H7 (cell line): Measurements from ENCODE around the gene AICDA. TPM values are rescaled to one million over a fixed set of nuclear protein-coding genes. Genes with fewer than 3 reads are reported as not detected.
A peak's percentile ranks its signal among the peaks of the same experiment; 100 is the strongest.
"Not testable (repeated sequence)": the region's sequence is repeated elsewhere in the genome, so short reads cannot be mapped to it uniquely, and the experiment has no call there.

Experiments used
- DNase-seq: peaks from one replicate; pipeline ENCODE4 v3.0.0; 2012
- H3K27me3 ChIP-seq: 2 replicates; pipeline ENCODE4 v1.6.0; 2011; ENCODE audit warnings: mild to moderate bottlenecking, low read length; ENCODE audit not compliant: control insufficient read depth, insufficient read depth
- H3K36me3 ChIP-seq: replicated peaks from 2 replicates; pipeline ENCODE4 v1.5.1; 2011; ENCODE audit warnings: low read length; ENCODE audit not compliant: control insufficient read depth, insufficient read depth
- H3K4me3 ChIP-seq: 2 replicates; pipeline ENCODE4 v1.5.1; 2011; ENCODE audit warnings: low read depth, mild to moderate bottlenecking, control low read depth, low read length, moderate library complexity; ENCODE audit not compliant: insufficient read depth
- total RNA-seq: library from RNA; depleted of rRNA; stranded (reverse); fragments of >200 nt; shearing (Covaris generic); gene quantifications from 2 replicates; pipeline ENCODE4 v1.2.3, GENCODE V29; 2014

AICDA gene
- total RNA-seq, 1 experiment from 2014 or later: not detected

GRCh38 chr12:8635342-8636006 is 22.8 kb upstream of the AICDA start:
- DNase-seq, H3K4me3 ChIP-seq, H3K27me3 ChIP-seq, H3K36me3 ChIP-seq: not testable (repeated sequence)

- H3K27me3 ChIP-seq: no peaks in the 10 kb centered on the region
- no peak overlapping the region for H3K4me3 ChIP-seq
- H3K36me3 ChIP-seq: no peaks in the 10 kb centered on the region
- DNase-seq: no peak
Measured at GRCh38 chr12:8630131-8630530, 17.5 kb upstream of the AICDA start.

DNA sequence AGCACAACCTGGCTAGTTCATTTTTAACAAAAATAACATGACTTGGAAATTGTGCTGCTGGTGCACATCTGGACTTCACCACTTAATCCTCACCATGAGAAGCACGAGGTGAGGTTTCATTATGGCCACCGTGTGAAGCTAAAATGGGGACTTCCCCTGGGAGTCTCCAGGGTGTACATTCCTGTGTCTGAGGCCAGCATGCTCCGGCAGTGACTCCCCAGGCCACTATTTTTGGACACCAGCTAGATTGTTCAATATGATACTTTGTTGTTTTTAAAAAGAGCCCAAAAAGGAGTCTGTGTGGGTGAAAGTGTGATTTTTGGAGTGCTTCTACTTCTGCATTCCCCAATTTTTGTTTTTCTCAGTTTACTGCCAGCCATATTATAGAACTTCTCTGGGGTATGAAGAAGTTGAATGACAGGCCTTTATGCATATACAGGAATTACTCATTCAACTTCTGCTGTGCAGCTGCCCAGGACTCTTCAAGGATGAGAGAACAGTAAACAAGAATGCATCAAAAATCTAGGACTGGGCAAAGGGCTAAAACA is 16.9 kb upstream of the AICDA start:
- DNase-seq: no peak

DNA sequence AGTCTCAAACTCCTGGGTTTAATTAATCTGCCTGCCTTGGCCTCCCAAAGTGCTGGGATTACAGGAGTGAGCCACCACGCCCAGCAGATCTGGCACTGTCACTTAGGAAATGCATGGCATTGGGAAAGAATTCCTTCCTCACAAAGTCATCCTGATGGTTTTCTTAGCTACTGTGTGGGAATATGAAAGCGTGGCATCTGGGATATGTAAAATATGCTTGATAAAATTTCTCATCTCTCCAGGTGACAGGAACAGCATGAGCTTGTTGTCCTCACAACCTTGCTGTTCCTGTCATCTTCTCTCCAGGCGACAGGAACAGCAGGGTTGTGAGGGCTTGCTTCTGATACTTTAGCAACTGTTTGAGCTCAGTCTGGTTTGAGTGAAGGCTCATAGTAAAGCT is 16.1 kb upstream of the AICDA start:
- Histone ChIP-seq H3K27me3 (no peaks in the 10 kb centered on the region), H3K36me3 (no peaks in the 10 kb centered on the region), H3K4me3 (no peak overlapping the region)
- no peak for DNase-seq

More for the DNA sequence above, 16.9 kb upstream of the AICDA start:
- Histone ChIP-seq H3K36me3 (no peaks in the 10 kb centered on the region), H3K4me3 (no peak overlapping the region), H3K27me3 (no peaks in the 10 kb centered on the region)

GRCh38 chr12:8624750-8625149 is 12.1 kb upstream of the AICDA start:
- DNase-seq, H3K27me3 ChIP-seq, H3K4me3 ChIP-seq, H3K36me3 ChIP-seq: not testable (repeated sequence)

- H3K36me3 ChIP-seq: no peaks in the 10 kb centered on the region
- no peak for DNase-seq
- no peak overlapping the region for H3K4me3 ChIP-seq
- H3K27me3 ChIP-seq: no peaks in the 10 kb centered on the region
Measured at GRCh38 chr12:8622646-8623045, 10.0 kb upstream of the AICDA start.

- Histone ChIP-seq H3K27me3 (no peaks in the 10 kb centered on the region), H3K4me3 (no peak overlapping the region), H3K36me3 (no peaks in the 10 kb centered on the region)
- no peak for DNase-seq
Measured at GRCh38 chr12:8615206-8615605, 2.5 kb upstream of the AICDA start.

DNA sequence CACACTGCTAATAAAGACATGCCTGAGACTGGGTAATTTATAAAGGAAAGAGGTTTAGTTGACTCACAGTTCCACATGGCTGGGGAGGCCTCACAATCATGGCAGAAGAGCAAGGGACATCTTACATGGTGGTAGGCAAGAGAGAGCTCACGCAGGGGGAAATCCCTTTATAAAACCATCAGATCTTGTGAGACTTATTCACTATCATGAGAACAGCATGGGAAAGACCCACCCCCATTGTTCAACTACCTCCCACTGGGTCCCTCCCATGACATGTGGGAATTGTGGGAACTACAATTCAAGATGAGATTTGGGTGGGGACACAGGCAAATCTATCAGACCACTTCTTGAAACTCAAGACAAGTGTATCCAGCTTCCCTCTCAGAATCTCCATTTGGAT is 1.2 kb upstream of the AICDA start:
- H3K4me3 ChIP-seq, H3K27me3 ChIP-seq, DNase-seq, H3K36me3 ChIP-seq: not testable (repeated sequence)

GRCh38 chr12:8609061-8609570 is 3.5 kb downstream of the AICDA start:
- DNase-seq: peak; percentile 64
- Histone ChIP-seq H3K4me3 (no peak overlapping the region), H3K36me3 (no peaks in the 10 kb centered on the region), H3K27me3 (no peaks in the 10 kb centered on the region)

GRCh38 chr12:8606890-8607289 is 5.8 kb downstream of the AICDA start:
- H3K4me3 ChIP-seq: no peak overlapping the region
- H3K36me3 ChIP-seq: no peaks in the 10 kb centered on the region
- H3K27me3 ChIP-seq: no peaks in the 10 kb centered on the region
- no peak for DNase-seq

GRCh38 chr12:8605057-8605456 is 7.6 kb downstream of the AICDA start:
- peak; percentile 23 for DNase-seq
- Histone ChIP-seq H3K4me3 (no peak overlapping the region), H3K27me3 (no peaks in the 10 kb centered on the region), H3K36me3 (no peaks in the 10 kb centered on the region)

DNA sequence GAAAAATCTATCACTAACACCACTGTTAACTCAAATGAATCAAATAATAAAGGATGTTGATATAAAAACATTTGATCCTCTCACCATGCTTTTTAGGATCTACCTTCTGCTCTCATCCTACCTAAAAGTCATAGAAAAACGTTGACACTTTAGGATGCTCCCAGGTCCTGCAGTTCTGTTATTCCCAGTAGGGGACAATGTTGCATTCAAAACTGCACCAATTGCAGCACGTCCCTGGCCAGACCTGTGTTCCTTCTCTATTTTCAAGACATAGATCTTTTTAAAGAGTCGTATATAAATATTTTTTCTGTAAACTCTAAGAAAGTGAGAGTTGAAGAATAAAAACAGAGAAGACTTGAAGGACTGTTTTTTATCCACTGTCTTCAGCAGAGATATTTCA is 8.8 kb downstream of the AICDA start:
- no peaks in the 10 kb centered on the region for H3K27me3 ChIP-seq
- peak; percentile 56 for DNase-seq

DNA sequence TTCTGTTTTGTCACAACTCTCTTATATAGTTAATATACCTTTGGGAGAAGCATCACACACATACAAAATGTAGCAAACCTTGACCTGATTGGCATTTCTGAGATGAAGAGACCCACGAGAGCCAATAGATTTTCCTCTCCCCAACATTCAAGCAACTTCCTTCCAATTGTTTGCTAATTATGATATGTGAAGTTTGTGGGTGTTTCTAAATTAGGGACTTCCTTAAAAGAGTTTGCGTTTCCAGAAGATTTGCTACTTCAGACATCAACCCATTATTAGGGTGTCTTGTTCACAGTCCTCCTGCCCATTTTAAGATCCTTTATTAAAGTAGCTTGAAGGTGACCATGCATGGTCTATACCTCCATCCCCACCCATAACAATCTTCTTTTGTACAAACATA is 9.4 kb downstream of the AICDA start:
- DNase-seq: no peak
- no peaks in the 10 kb centered on the region for H3K27me3 ChIP-seq
- H3K4me3 ChIP-seq: no peak overlapping the region
- no peaks in the 10 kb centered on the region for H3K36me3 ChIP-seq

More for the DNA sequence above, 8.8 kb downstream of the AICDA start:
- no peak overlapping the region for H3K4me3 ChIP-seq
- H3K36me3 ChIP-seq: no peaks in the 10 kb centered on the region

DNA sequence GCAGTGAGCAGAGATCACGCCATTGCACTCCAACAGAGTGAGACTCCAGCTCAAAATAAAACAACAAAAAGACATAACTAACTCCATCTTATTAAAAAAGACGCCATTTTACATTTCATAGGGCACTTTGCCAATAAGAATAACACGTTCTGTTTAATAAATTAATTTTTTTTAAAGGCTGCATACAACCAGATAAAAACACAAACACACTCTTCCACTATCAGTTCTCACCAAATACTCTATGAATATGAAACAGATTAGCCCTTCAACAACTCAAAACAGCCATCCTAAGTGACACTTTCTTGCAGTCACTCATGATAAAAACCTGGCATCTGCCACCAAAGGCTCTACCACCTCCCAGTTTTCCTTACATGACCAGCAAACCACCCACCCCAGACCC is 16.1 kb downstream of the AICDA start:
- Histone ChIP-seq H3K36me3 (no peaks in the 10 kb centered on the region), H3K4me3 (no peak overlapping the region), H3K27me3 (no peaks in the 10 kb centered on the region)
- DNase-seq: no peak

DNA sequence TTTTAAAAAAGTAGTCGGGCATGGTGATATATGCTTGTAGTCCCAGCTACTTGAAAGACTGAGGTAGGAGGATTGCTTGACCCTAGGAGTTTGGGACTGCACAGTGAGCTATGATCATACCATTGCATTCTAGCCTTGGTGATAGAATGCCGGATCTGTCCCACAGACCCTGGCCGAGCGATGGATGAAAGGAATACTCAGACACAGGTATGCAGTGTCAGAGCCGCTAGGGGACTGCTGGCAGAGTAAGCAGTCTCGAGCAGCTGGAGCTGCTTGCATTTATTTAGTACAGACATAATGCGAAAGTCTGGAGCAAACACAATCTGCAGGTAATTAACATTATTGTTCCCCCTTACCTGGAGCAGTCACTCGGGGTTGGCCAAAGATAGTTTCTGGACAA is 18.6 kb downstream of the AICDA start:
- Histone ChIP-seq H3K4me3 (no peak overlapping the region), H3K27me3 (no peaks in the 10 kb centered on the region), H3K36me3 (no peaks in the 10 kb centered on the region)
- no peak for DNase-seq
